GM12873 (cell line): ENCODE measurements around the gene SMKR1.

Experiments
- CTCF ChIP-seq: IDR thresholded peaks from 2 replicates; pipeline ENCODE4 v1.5.1; 2012; ENCODE audit warnings: low read depth, mild to moderate bottlenecking, moderate library complexity, low read length, control low read depth; ENCODE audit not compliant: insufficient read depth; ENCODE audit errors: missing control alignments

The SMKR1 gene

GRCh38 chr7:129470411-129470810 is 31.9 kb upstream of the SMKR1 start:
- no peak for TF ChIP-seq CTCF

- no peak for TF ChIP-seq CTCF
Observed at GRCh38 chr7:129471402-129471827, 30.9 kb upstream of the SMKR1 start.

GRCh38 chr7:129479831-129480230 is 22.5 kb upstream of the SMKR1 start:
- TF ChIP-seq CTCF, result no peak

- TF ChIP-seq CTCF, result no peak
Observed at GRCh38 chr7:129480674-129481363, 21.5 kb upstream of the SMKR1 start.

- TF ChIP-seq CTCF, result no peak
Observed at GRCh38 chr7:129482781-129483180, 19.6 kb upstream of the SMKR1 start.

- no peak for TF ChIP-seq CTCF
Observed at GRCh38 chr7:129489491-129489890, 12.8 kb upstream of the SMKR1 start.

- no peak for TF ChIP-seq CTCF
Observed at GRCh38 chr7:129492391-129492790, 9.9 kb upstream of the SMKR1 start.
